SK-N-SH (cell line): Measurements from ENCODE around the gene KRTAP12-1. TPM values are rescaled to one million over a fixed set of nuclear protein-coding genes. Genes with fewer than 3 reads are reported as not detected.

Experiments used
- CTCF ChIA-PET: fragments of 300-600, 350-600 bp; formaldehyde crosslinking; extraction: SDS; loops from one replicate; lab custom pipeline; 2021; lab: Yijun Ruan, JAX
- POLR2A ChIA-PET: fragments of 350-600 bp; sonication (Branson Sonifier 250); formaldehyde crosslinking; extraction: SDS; loops from one replicate; lab custom pipeline; 2020; ENCODE audit warnings: antibody characterized with exemption, inconsistent platforms; lab: Yijun Ruan, JAX
- DNase-seq: peaks from one replicate; pipeline ENCODE4 v3.0.0; 2012
- H2AFZ ChIP-seq: fragments of 200-600 bp; sonication (generic); 2 replicates; pipeline ENCODE4 v1.8.1; 2016; ENCODE audit warnings: antibody characterized with exemption, mild to moderate bottlenecking, low read depth
- H3F3A ChIP-seq: fragments of 200-600 bp; sonication (generic); replicated peaks from 2 replicates; pipeline ENCODE3; 2016; ENCODE audit warnings: antibody characterized with exemption, mild to moderate bottlenecking; ENCODE audit not compliant: insufficient read depth
- H3K27ac ChIP-seq, 2 experiments: fragments of 200-500 bp in 1 of 2; fragments of 200-600 bp in 1 of 2; sonication (Bioruptor generic) in 1 of 2; sonication (generic), shearing (Covaris generic) in 1 of 2; 2 replicates each; pipeline versions ENCODE4 v1.5.1 to v1.6.1; 2014 to 2016; ENCODE audit warnings: low read depth in 2 of 2, inconsistent platforms in 1 of 2, low read length in 1 of 2, mild to moderate bottlenecking in 1 of 2, mixed read lengths in 1 of 2
- H3K27me3 ChIP-seq: fragments of 200-600 bp; sonication (generic), shearing (Covaris generic); 2 replicates; pipeline ENCODE4 v1.6.1; 2016; ENCODE audit warnings: mixed run types; ENCODE audit not compliant: insufficient read depth
- H3K36me3 ChIP-seq, 2 experiments: fragments of 200-500 bp in 1 of 2; fragments of 200-600 bp in 1 of 2; sonication (Bioruptor generic) in 1 of 2; sonication (generic) in 1 of 2; replicated peaks in 1 of 2; 2 replicates each; pipeline versions ENCODE3 to v1.5.1; 2014 to 2016; ENCODE audit warnings: low read length in 1 of 2, mild to moderate bottlenecking in 1 of 2; ENCODE audit not compliant: insufficient read depth in 2 of 2, control insufficient read depth in 1 of 2
- H3K4me1 ChIP-seq, 2 experiments: fragments of 200-500 bp in 1 of 2; fragments of 200-600 bp in 1 of 2; sonication (Bioruptor generic) in 1 of 2; sonication (generic), shearing (Covaris generic) in 1 of 2; 2 replicates each; pipeline versions ENCODE4 v1.5.1 to v1.6.1; 2014 to 2016; ENCODE audit warnings: low read depth in 1 of 2, low read length in 1 of 2, mixed run types in 1 of 2; ENCODE audit not compliant: insufficient read depth in 2 of 2, control insufficient read depth in 1 of 2
- H3K4me2 ChIP-seq: fragments of 200-600 bp; sonication (generic), shearing (Covaris generic); 2 replicates; pipeline ENCODE4 v1.6.1; 2017; ENCODE audit warnings: mixed run types
- H3K4me3 ChIP-seq, 2 experiments: fragments of 200-500 bp in 1 of 2; fragments of 200-600 bp in 1 of 2; sonication (Bioruptor generic) in 1 of 2; sonication (generic), shearing (Covaris generic) in 1 of 2; 2 replicates each; pipeline versions ENCODE4 v1.5.1 to v1.8.1; 2014 to 2016; ENCODE audit warnings: low read depth in 2 of 2, inconsistent platforms in 1 of 2, low read length in 1 of 2, mild to moderate bottlenecking in 1 of 2, mixed read lengths in 1 of 2, moderate library complexity in 1 of 2
- H3K79me2 ChIP-seq: fragments of 200-600 bp; sonication (generic); 2 replicates; pipeline ENCODE4 v1.8.1; 2017; ENCODE audit warnings: mild to moderate bottlenecking; ENCODE audit not compliant: insufficient read depth
- H3K9ac ChIP-seq: fragments of 200-600 bp; sonication (generic); 2 replicates; pipeline ENCODE4 v1.6.1; 2017; ENCODE audit warnings: mixed run types
- H3K9me2 ChIP-seq: fragments of 200-600 bp; sonication (generic); 2 replicates; pipeline ENCODE4 v1.6.1; 2017; ENCODE audit warnings: mixed run types
- H3K9me3 ChIP-seq: fragments of 200-600 bp; sonication (generic); 2 replicates; pipeline ENCODE4 v1.6.1; 2017; ENCODE audit warnings: mixed run types, mild to moderate bottlenecking, moderate library complexity
- H4K20me1 ChIP-seq: fragments of 200-600 bp; sonication (generic); 2 replicates; pipeline ENCODE4 v1.6.1; 2017; ENCODE audit warnings: mild to moderate bottlenecking, mixed run types; ENCODE audit not compliant: insufficient read depth
- EZH2phosphoT487 ChIP-seq: fragments of 200-600 bp; sonication (generic); IDR thresholded peaks from 2 replicates; pipeline ENCODE4 v1.6.1; 2017; ENCODE audit warnings: low read depth, mixed run types, mild to moderate bottlenecking, antibody characterized with exemption, moderate library complexity, borderline replicate concordance
- FOSL2 ChIP-seq: IDR thresholded peaks from 2 replicates; pipeline ENCODE4 v1.4.0; 2012; ENCODE audit warnings: low read depth, mild to moderate bottlenecking, moderate library complexity, borderline replicate concordance
- FOXJ3 ChIP-seq: sonication (generic); formaldehyde crosslinking; IDR thresholded peaks from 2 replicates; pipeline ENCODE4 v1.5.1; 2020; ENCODE audit warnings: mild to moderate bottlenecking, missing genetic modification reagents
- GATA2 ChIP-seq: sonication (generic); formaldehyde crosslinking; IDR thresholded peaks from 2 replicates; pipeline ENCODE4 v1.5.0; 2020; ENCODE audit warnings: mild to moderate bottlenecking, missing genetic modification reagents
- IRF3 ChIP-seq: fragments of 150-350 bp; IDR thresholded peaks from 2 replicates; pipeline ENCODE4 v1.6.1; 2016; ENCODE audit warnings: mild to moderate bottlenecking, low read depth, low read length
- MAX ChIP-seq: IDR thresholded peaks from 2 replicates; pipeline ENCODE4 v1.4.0; 2012; ENCODE audit warnings: low read depth
- MEF2A ChIP-seq: IDR thresholded peaks from 2 replicates; pipeline ENCODE4 v1.4.0; 2012; ENCODE audit warnings: low read depth, borderline replicate concordance
- RAD21 ChIP-seq: IDR thresholded peaks from 2 replicates; pipeline ENCODE4 v1.6.1; 2012; ENCODE audit warnings: mild to moderate bottlenecking, low read length
- RCOR1 ChIP-seq: fragments of 150-350 bp; IDR thresholded peaks from 2 replicates; pipeline ENCODE4 v1.6.1; 2017; ENCODE audit warnings: antibody characterized with exemption, low read length
- REST ChIP-seq: IDR thresholded peaks from 2 replicates; pipeline ENCODE4 v1.6.1; 2012; ENCODE audit warnings: mild to moderate bottlenecking, low read depth, low read length, moderate library complexity
- SMC3 ChIP-seq: IDR thresholded peaks from 2 replicates; pipeline ENCODE4 v1.6.1; 2012; ENCODE audit warnings: low read depth, low read length, improper control_type of control experiment
- TAF1 ChIP-seq: IDR thresholded peaks from 2 replicates; pipeline ENCODE4 v1.6.1; 2012; ENCODE audit warnings: low read depth, mild to moderate bottlenecking, low read length, moderate library complexity, borderline replicate concordance
- USF2 ChIP-seq: fragments of 150-350 bp; IDR thresholded peaks from 2 replicates; pipeline ENCODE4 v1.6.1; 2017; ENCODE audit warnings: antibody characterized with exemption, low read length, low read depth, borderline replicate concordance
- ZBTB33 ChIP-seq: IDR thresholded peaks from 2 replicates; pipeline ENCODE4 v1.4.0; 2012; ENCODE audit warnings: low read depth, borderline replicate concordance
- WGBS: methylation state at CpG from one replicate; pipeline ENCODE4 v1.1.6; 2017; ENCODE audit warnings: low lambda C conversion rate; 5-methylcytosine and 5-hydroxymethylcytosine counted together
- polyA plus RNA-seq, 3 experiments: library from polyadenylated mRNA; depleted of rRNA; stranded (reverse); fragments of >200 nt; gene quantifications; 2 replicates each; pipeline ENCODE4 v1.2.3, GENCODE V29; 2012
- TF ChIP-seq, protein P1 (sequence below): IDR thresholded peaks from 2 replicates; pipeline ENCODE4; 2012

The KRTAP12-1 gene
- polyA plus RNA-seq, 1 of the 3 experiments (the other 2 are of a cell fraction), result not detected

- ChIA-PET CTCF (interaction anchor here (0.7 kb wide), 1 partner anchor 367 kb away, joined by 4 read pairs; no protein-coding TSS in a partner anchor), POLR2A (no interaction called here)
- Histone ChIP-seq H2AFZ (no peak overlapping the region), H3K4me1 (no peaks in the 10 kb centered on the region; a peak in 1 of 4 replicates), H3K9ac (no peak overlapping the region), H3K36me3 (no peaks in the 10 kb centered on the region), H3K9me3 (no peaks in the 10 kb centered on the region), H3K4me2 (no peak overlapping the region), H4K20me1 (no peaks in the 10 kb centered on the region), H3K9me2 (no peaks in the 10 kb centered on the region), H3K27ac (no peak overlapping the region), H3K4me3 (no peak overlapping the region), H3K27me3 (peaks cover 84% of the 10 kb centered on the region), H3F3A (no peaks in the 10 kb centered on the region), H3K79me2 (no peaks in the 10 kb centered on the region)
- no peak for TF ChIP-seq FOXJ3
- TF ChIP-seq, protein P1, sequence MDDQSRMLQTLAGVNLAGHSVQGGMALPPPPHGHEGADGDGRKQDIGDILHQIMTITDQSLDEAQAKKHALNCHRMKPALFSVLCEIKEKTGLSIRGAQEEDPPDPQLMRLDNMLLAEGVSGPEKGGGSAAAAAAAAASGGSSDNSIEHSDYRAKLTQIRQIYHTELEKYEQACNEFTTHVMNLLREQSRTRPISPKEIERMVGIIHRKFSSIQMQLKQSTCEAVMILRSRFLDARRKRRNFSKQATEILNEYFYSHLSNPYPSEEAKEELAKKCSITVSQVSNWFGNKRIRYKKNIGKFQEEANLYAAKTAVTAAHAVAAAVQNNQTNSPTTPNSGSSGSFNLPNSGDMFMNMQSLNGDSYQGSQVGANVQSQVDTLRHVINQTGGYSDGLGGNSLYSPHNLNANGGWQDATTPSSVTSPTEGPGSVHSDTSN, result no peak
- no peak for TF ChIP-seq ZBTB33
- TF ChIP-seq MAX, result no peak
- no peak for TF ChIP-seq REST
- TF ChIP-seq TAF1, result no peak
- TF ChIP-seq SMC3, result no peak
- TF ChIP-seq USF2, result no peak
- TF ChIP-seq EZH2phosphoT487, result no peak
- TF ChIP-seq GATA2 (CRISPR knock-in tag), result no peak
- TF ChIP-seq RAD21, result no peak
- no peak for TF ChIP-seq MEF2A
- TF ChIP-seq FOSL2, result no peak
- no peak for TF ChIP-seq RCOR1
- no peak for TF ChIP-seq IRF3
- peak; percentile 21 for DNase-seq
- WGBS, result 25% methylated on average over 27 of the region's 46 CpGs
These were observed 25.0 kb upstream of the KRTAP12-1 start for GRCh38 chr21:44706706-44707581.
